ENCODE data around the gene SDK1. TPM values are rescaled to one million over a fixed set of nuclear protein-coding genes. Genes with fewer than 3 reads are reported as not detected.

SDK1 gene
- total and polyA plus RNA-seq, 2 experiments from 2014 or later: 2.1 to 10.0 TPM

GRCh38 chr7:4164556-4164955 is 863.5 kb downstream of the SDK1 start:
- H3K4me1 Mint-ChIP-seq: peaks cover 11% of the 10 kb centered on the region; the same call in 2 of the 3 replicates
- peak; percentile 39 for ATAC-seq
- H4K20me1 ChIP-seq (replicated peaks; ENCODE audit: insufficient read depth): no peaks in the 10 kb centered on the region
- no peak overlapping the region for H2AFZ ChIP-seq
- no peak overlapping the region for H3K4me3 ChIP-seq
- H3F3A ChIP-seq (replicated peaks; ENCODE audit: low read depth): no peaks in the 10 kb centered on the region
- H3K79me2 ChIP-seq (replicated peaks; ENCODE audit: insufficient read depth): no peaks in the 10 kb centered on the region
- no peaks in the 10 kb centered on the region for H3K36me3 ChIP-seq (ENCODE audit: insufficient read depth)
- no peak for DNase-seq (ENCODE audit: low spot score)
- H3K27ac ChIP-seq (ENCODE audit: low read depth): no peak overlapping the region
- H3K27me3 ChIP-seq (ENCODE audit: insufficient read depth): no peaks in the 10 kb centered on the region
- no peaks in the 10 kb centered on the region for H3K4me1 ChIP-seq (ENCODE audit: insufficient read depth)
- no peak for TF ChIP-seq ZNF331 (CRISPR knock-in tag; IDR thresholded peaks at IDR 0.05; ENCODE audit: low read depth)
- peak; percentile 28 for TF ChIP-seq REST (IDR thresholded peaks at IDR 0.05; ENCODE audit: unreplicated experiment)
- no peak for TF ChIP-seq JUNB (IDR thresholded peaks at IDR 0.05; ENCODE audit: unreplicated experiment)
- TF ChIP-seq, protein P1, sequence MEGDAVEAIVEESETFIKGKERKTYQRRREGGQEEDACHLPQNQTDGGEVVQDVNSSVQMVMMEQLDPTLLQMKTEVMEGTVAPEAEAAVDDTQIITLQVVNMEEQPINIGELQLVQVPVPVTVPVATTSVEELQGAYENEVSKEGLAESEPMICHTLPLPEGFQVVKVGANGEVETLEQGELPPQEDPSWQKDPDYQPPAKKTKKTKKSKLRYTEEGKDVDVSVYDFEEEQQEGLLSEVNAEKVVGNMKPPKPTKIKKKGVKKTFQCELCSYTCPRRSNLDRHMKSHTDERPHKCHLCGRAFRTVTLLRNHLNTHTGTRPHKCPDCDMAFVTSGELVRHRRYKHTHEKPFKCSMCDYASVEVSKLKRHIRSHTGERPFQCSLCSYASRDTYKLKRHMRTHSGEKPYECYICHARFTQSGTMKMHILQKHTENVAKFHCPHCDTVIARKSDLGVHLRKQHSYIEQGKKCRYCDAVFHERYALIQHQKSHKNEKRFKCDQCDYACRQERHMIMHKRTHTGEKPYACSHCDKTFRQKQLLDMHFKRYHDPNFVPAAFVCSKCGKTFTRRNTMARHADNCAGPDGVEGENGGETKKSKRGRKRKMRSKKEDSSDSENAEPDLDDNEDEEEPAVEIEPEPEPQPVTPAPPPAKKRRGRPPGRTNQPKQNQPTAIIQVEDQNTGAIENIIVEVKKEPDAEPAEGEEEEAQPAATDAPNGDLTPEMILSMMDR (conservative IDR thresholded peaks at IDR 0.05; ENCODE audit: low read depth in 2 of 2): peak in 1 of 2 experiments; percentile 43; a peak in 2 of 4 replicates
- no peak for TF ChIP-seq ZNF114 (CRISPR knock-in tag; IDR thresholded peaks at IDR 0.05)
- no peak for TF ChIP-seq NANOG (IDR thresholded peaks at IDR 0.05; ENCODE audit: borderline replicate concordance)
- TF ChIP-seq ZNF462 (CRISPR knock-in tag; IDR thresholded peaks at IDR 0.05): no peak
- no peak for TF ChIP-seq EZH2 (IDR thresholded peaks at IDR 0.05; ENCODE audit: low read depth, unreplicated experiment)
- TF ChIP-seq, protein P2, sequence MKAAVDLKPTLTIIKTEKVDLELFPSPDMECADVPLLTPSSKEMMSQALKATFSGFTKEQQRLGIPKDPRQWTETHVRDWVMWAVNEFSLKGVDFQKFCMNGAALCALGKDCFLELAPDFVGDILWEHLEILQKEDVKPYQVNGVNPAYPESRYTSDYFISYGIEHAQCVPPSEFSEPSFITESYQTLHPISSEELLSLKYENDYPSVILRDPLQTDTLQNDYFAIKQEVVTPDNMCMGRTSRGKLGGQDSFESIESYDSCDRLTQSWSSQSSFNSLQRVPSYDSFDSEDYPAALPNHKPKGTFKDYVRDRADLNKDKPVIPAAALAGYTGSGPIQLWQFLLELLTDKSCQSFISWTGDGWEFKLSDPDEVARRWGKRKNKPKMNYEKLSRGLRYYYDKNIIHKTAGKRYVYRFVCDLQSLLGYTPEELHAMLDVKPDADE (IDR thresholded peaks at IDR 0.05): no peak
- no peak for TF ChIP-seq STAT1 (IDR thresholded peaks at IDR 0.05; ENCODE audit: unreplicated experiment)
- TF ChIP-seq CREB1 (CRISPR knock-in tag; IDR thresholded peaks at IDR 0.05; ENCODE audit: low read depth): no peak
- no peak for TF ChIP-seq EZH2phosphoT487 (IDR thresholded peaks at IDR 0.05; ENCODE audit: unreplicated experiment)
- TF ChIP-seq POLR2AphosphoS5 (IDR thresholded peaks at IDR 0.05; ENCODE audit: low read depth): no peak
- no peak overlapping the region for H3K4me3 Mint-ChIP-seq
- H3K27ac Mint-ChIP-seq: no peak overlapping the region
- H3K4me2 ChIP-seq: no peak overlapping the region
- no peaks in the 10 kb centered on the region for H3K9me2 ChIP-seq (ENCODE audit: insufficient read depth)
- H3K36me3 Mint-ChIP-seq (ENCODE audit: low read depth): no peaks in the 10 kb centered on the region
- no peaks in the 10 kb centered on the region for H3K9me3 Mint-ChIP-seq
- H3K27me3 Mint-ChIP-seq (ENCODE audit: insufficient read depth, low read depth, poor library complexity): peaks cover 13% of the 10 kb centered on the region

Data from GM23338 (cell line).